ENCODE results near the gene ZNF69. TPM values are rescaled to one million over a fixed set of nuclear protein-coding genes. Genes with fewer than 3 reads are reported as not detected.

The ZNF69 gene
- total RNA-seq, 1 experiment from 2014 or later = 9.5 TPM

GRCh38 chr19:11868188-11868587 is 19.4 kb upstream of the ZNF69 start:
- ChIA-PET CTCF (no interaction called here), POLR2A (no interaction called here)
- DNase-seq (ENCODE audit: low read depth, low spot score) = no peak
- Histone ChIP-seq H3K36me3 (ENCODE audit: control insufficient read depth, insufficient read depth, low read length) (no peaks in the 10 kb centered on the region), H3K4me3 (ENCODE audit: low read depth in 2 of 2, low read length in 2 of 2) (no peak overlapping the region), H3K27ac (ENCODE audit: low read length) (no peak overlapping the region), H3K27me3 (ENCODE audit: control insufficient read depth, insufficient read depth, low read length) (no peaks in the 10 kb centered on the region), H3K4me1 (ENCODE audit: control insufficient read depth, insufficient read depth, low read length) (no peaks in the 10 kb centered on the region), H3K9me3 (ENCODE audit: control insufficient read depth, insufficient read depth, low read depth, low read length) (peaks cover 29% of the 10 kb centered on the region)
- no peak for TF ChIP-seq TCF7L2 (IDR thresholded peaks at IDR 0.05; ENCODE audit: low read depth, low read length)
- TF ChIP-seq REST (IDR thresholded peaks at IDR 0.05; ENCODE audit: insufficient read depth in 1 of 2, low read depth in 2 of 2, low read length in 1 of 2) = no peak
- TF ChIP-seq POLR2AphosphoS5 (IDR thresholded peaks at IDR 0.05; ENCODE audit: low read depth, low read length) = no peak
- no peak for TF ChIP-seq CTCF (IDR thresholded peaks at IDR 0.05)
- TF ChIP-seq SIN3A (IDR thresholded peaks at IDR 0.05; ENCODE audit: borderline replicate concordance, insufficient read depth, low read depth, low read length) = no peak
- in situ Hi-C loops (cut with HindIII; ENCODE audit: low pct_unique_long_range_greater_than_20kb, low sequenced_read_pairs) (no loop called here), intact Hi-C loops (cut with micrococcal nuclease; ENCODE audit: unreplicated experiment) (no loop called here)
- BruUV-seq (replicated peaks) = no TSS peak
- ATAC-seq = no peak

- peaks cover 16% of the 10 kb centered on the region for H3K9me3 ChIP-seq (ENCODE audit: control insufficient read depth, insufficient read depth, low read depth, low read length)
- intact Hi-C loops (cut with micrococcal nuclease; ENCODE audit: unreplicated experiment) (no loop called here), in situ Hi-C loops (cut with HindIII; ENCODE audit: low pct_unique_long_range_greater_than_20kb, low sequenced_read_pairs) (no loop called here)
- no peak overlapping the region for H3K27ac ChIP-seq (ENCODE audit: low read length)
- TF ChIP-seq CTCF (IDR thresholded peaks at IDR 0.05) (no peak), REST (IDR thresholded peaks at IDR 0.05; ENCODE audit: insufficient read depth in 1 of 2, low read depth in 2 of 2, low read length in 1 of 2) (no peak), TCF7L2 (IDR thresholded peaks at IDR 0.05; ENCODE audit: low read depth, low read length) (no peak), POLR2AphosphoS5 (IDR thresholded peaks at IDR 0.05; ENCODE audit: low read depth, low read length) (no peak), SIN3A (IDR thresholded peaks at IDR 0.05; ENCODE audit: borderline replicate concordance, insufficient read depth, low read depth, low read length) (no peak)
- CTCF ChIA-PET = no interaction called here
- ATAC-seq (no peak), DNase-seq (ENCODE audit: low read depth, low spot score) (no peak)
- no peaks in the 10 kb centered on the region for H3K36me3 ChIP-seq (ENCODE audit: control insufficient read depth, insufficient read depth, low read length)
- no peak overlapping the region for H3K4me3 ChIP-seq (ENCODE audit: low read depth in 2 of 2, low read length in 2 of 2)
- no TSS peak for BruUV-seq (replicated peaks)
- no peaks in the 10 kb centered on the region for H3K27me3 ChIP-seq (ENCODE audit: control insufficient read depth, insufficient read depth, low read length)
- no peaks in the 10 kb centered on the region for H3K4me1 ChIP-seq (ENCODE audit: control insufficient read depth, insufficient read depth, low read length)
- POLR2A ChIA-PET = no interaction called here
These were observed 15.0 kb upstream of the ZNF69 start for GRCh38 chr19:11872624-11873023.

Data from Panc1 (cell line).